HCT116 (cell line): Measurements from ENCODE around the gene TMEM98. TPM values are rescaled to one million over a fixed set of nuclear protein-coding genes. Genes with fewer than 3 reads are reported as not detected.
"Not testable (repeated sequence)": the region's sequence is repeated elsewhere in the genome, so short reads cannot be mapped to it uniquely, and the experiment has no call there.

Source experiments
- ATAC-seq: fragments of 200-7000 bp; cut with Tn5 transposase; 2 replicates; pipeline ENCODE4 v1.9.1; 2020; ENCODE audit warnings: mild to moderate bottlenecking, moderate library complexity
- BruUV-seq: library from RNA; stranded (reverse); fragments of 400-500 nt; replicated peaks from 2 replicates; lab custom pipeline; 2021; lab: Mats Ljungman, UMichigan
- CTCF ChIA-PET: fragments of 300-600 bp; sonication (Branson Sonifier 250); formaldehyde crosslinking; loops from one replicate; lab custom pipeline; 2021; ENCODE audit warnings: antibody characterized with exemption; lab: Charles Lee
- POLR2A ChIA-PET: fragments of 300-600, 350-600 bp; sonication (Branson Sonifier 250); formaldehyde crosslinking; loops from one replicate; lab custom pipeline; 2021; ENCODE audit warnings: antibody characterized with exemption; lab: Charles Lee
- RAD21 ChIA-PET, 2 experiments: fragments of 300-600 bp; sonication (Branson Sonifier 250); formaldehyde crosslinking; loops; one replicate each; lab custom pipeline; 2023; ENCODE audit warnings: low total read pairs in 2 of 2; ENCODE audit not compliant: uncharacterized antibody in 2 of 2, unreplicated experiment in 2 of 2, low non-redundant PET in 1 of 2; lab: Charles Lee
- DNase-seq: peaks from one replicate; pipeline ENCODE4 v3.0.0-alpha.2; 2010; ENCODE audit warnings: low read depth, low spot score
- H2AFZ ChIP-seq: fragments of 200-600 bp; shearing (Covaris generic), sonication (generic); 2 replicates; pipeline ENCODE4 v1.6.1; 2017; ENCODE audit warnings: low read depth, mixed run types, mixed read lengths, antibody characterized with exemption, low read length; ENCODE audit not compliant: poor library complexity, severe bottlenecking
- H3K27ac ChIP-seq: 2 replicates; pipeline ENCODE4 v1.5.1; 2012; ENCODE audit warnings: low read depth, low read length
- H3K27me3 ChIP-seq: fragments of 200-600 bp; sonication (generic); 2 replicates; pipeline ENCODE4 v1.6.1; 2016; ENCODE audit warnings: mixed run types, low read length, mixed read lengths; ENCODE audit not compliant: insufficient read depth
- H3K36me3 ChIP-seq, 2 experiments: fragments of 200-500 bp in 1 of 2; fragments of 200-600 bp in 1 of 2; sonication (Bioruptor generic) in 1 of 2; sonication (generic) in 1 of 2; 2 replicates each; pipeline versions ENCODE4 v1.5.1 to v1.6.1; 2014 to 2016; ENCODE audit warnings: low read length in 2 of 2, inconsistent platforms in 1 of 2, mixed read lengths in 1 of 2, mixed run types in 1 of 2; ENCODE audit not compliant: insufficient read depth in 2 of 2, control insufficient read depth in 1 of 2
- H3K4me1 ChIP-seq, 2 experiments: fragments of 200-600 bp in 1 of 2; sonication (generic) in 1 of 2; 2 replicates each; pipeline versions ENCODE4 v1.5.1 to v1.6.1; 2012 to 2017; ENCODE audit warnings: low read length in 2 of 2, inconsistent platforms in 1 of 2, mild to moderate bottlenecking in 1 of 2, mixed read lengths in 1 of 2, mixed run types in 1 of 2, moderate library complexity in 1 of 2; ENCODE audit not compliant: insufficient read depth in 2 of 2, control insufficient read depth in 1 of 2
- H3K4me2 ChIP-seq: fragments of 200-600 bp; sonication (generic); 2 replicates; pipeline ENCODE4 v1.6.1; 2017; ENCODE audit warnings: mixed run types, low read length, mixed read lengths
- H3K4me3 ChIP-seq, 2 experiments: fragments of 200-600 bp in 1 of 2; sonication (generic) in 1 of 2; replicated peaks in 1 of 2; 2 replicates each; pipeline ENCODE4 v1.5.1; 2011 to 2016; ENCODE audit warnings: low read length in 2 of 2, control low read depth in 1 of 2, low read depth in 1 of 2, mild to moderate bottlenecking in 1 of 2, mixed read lengths in 1 of 2, mixed run types in 1 of 2
- H3K79me2 ChIP-seq: fragments of 200-600 bp; sonication (generic); 2 replicates; pipeline ENCODE4 v1.6.1; 2017; ENCODE audit warnings: mild to moderate bottlenecking, mixed run types, low read length, moderate library complexity, mixed read lengths; ENCODE audit not compliant: insufficient read depth
- H3K9ac ChIP-seq: fragments of 200-600 bp; sonication (generic); 2 replicates; pipeline ENCODE4 v1.6.1; 2016; ENCODE audit warnings: low read length, mixed read lengths
- H3K9me2 ChIP-seq: fragments of 200-600 bp; sonication (generic), shearing (Covaris generic); 2 replicates; pipeline ENCODE4 v1.6.1; 2017; ENCODE audit warnings: mixed run types, mild to moderate bottlenecking, moderate library complexity; ENCODE audit not compliant: insufficient read depth
- H3K9me3 ChIP-seq, 2 experiments: fragments of 200-500 bp in 1 of 2; fragments of 200-600 bp in 1 of 2; sonication (Bioruptor generic) in 1 of 2; sonication (generic) in 1 of 2; 2 replicates each; pipeline ENCODE4 v1.6.1; 2014 to 2017; ENCODE audit warnings: low read length in 2 of 2, mixed read lengths in 2 of 2, inconsistent platforms in 1 of 2, low read depth in 1 of 2, mild to moderate bottlenecking in 1 of 2, mixed run types in 1 of 2, moderate library complexity in 1 of 2; ENCODE audit not compliant: control insufficient read depth in 1 of 2, insufficient read depth in 1 of 2
- H4K20me1 ChIP-seq: fragments of 200-600 bp; sonication (generic), shearing (Covaris generic); 2 replicates; pipeline ENCODE4 v1.6.1; 2017; ENCODE audit warnings: mixed run types, mild to moderate bottlenecking, moderate library complexity; ENCODE audit not compliant: insufficient read depth
- ELF1 ChIP-seq: IDR thresholded peaks from 2 replicates; pipeline ENCODE4 v1.6.1; 2012; ENCODE audit warnings: low read depth, borderline replicate concordance
- JUND ChIP-seq: IDR thresholded peaks from 2 replicates; pipeline ENCODE4 v1.6.1; 2012
- intact Hi-C: fragments of 100-400 bp; cut with micrococcal nuclease; formaldehyde crosslinking; loops from 2 replicates; pipeline ENCODE4 v1.10.0; 2022
- total RNA-seq: library from RNA; stranded (reverse); gene quantifications from one replicate; pipeline ENCODE4 v1.2.1, GENCODE V29; 2021; ENCODE audit not compliant: unreplicated experiment
- TF ChIP-seq, protein P1 (sequence below): IDR thresholded peaks from 2 replicates; pipeline ENCODE4 v1.6.1; 2011; ENCODE audit warnings: mild to moderate bottlenecking, low read length, moderate library complexity; ENCODE audit not compliant: insufficient replicate concordance; ENCODE audit errors: extremely low read depth

Gene TMEM98
- total RNA-seq, 1 experiment from 2014 or later = 29.3 TPM

DNA sequence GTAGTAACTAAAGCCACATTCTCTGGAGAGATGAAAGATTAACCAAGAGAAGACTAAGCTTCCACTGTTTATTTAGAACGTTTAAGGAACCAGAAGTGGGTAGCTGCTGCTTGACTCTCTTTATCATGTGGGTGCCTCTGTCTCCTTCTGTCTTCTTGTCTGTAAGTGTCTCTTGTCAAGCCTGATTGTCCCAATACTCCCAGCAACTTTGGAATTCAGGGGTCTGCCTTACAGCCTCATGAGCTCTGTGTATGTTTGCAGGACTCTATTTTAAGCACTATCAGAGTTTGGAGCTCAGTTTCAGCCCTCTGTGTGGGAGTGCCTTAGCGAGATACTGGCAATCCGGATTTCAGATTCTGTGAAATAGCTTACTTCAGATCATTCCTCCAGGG lies 34.4 kb downstream of the TMEM98 start:
- Histone ChIP-seq H3K27ac (no peak overlapping the region), H3K4me1 (no peaks in the 10 kb centered on the region), H3K9ac (no peak overlapping the region), H3K36me3 (no peaks in the 10 kb centered on the region), H3K9me3 (no peaks in the 10 kb centered on the region), H3K4me2 (no peak overlapping the region), H3K9me2 (no peaks in the 10 kb centered on the region), H2AFZ (no peak overlapping the region), H3K27me3 (peaks cover 32% of the 10 kb centered on the region), H4K20me1 (no peaks in the 10 kb centered on the region), H3K4me3 (no peak overlapping the region), H3K79me2 (no peaks in the 10 kb centered on the region)
- TF ChIP-seq ELF1 = no peak
- TF ChIP-seq, protein P1, sequence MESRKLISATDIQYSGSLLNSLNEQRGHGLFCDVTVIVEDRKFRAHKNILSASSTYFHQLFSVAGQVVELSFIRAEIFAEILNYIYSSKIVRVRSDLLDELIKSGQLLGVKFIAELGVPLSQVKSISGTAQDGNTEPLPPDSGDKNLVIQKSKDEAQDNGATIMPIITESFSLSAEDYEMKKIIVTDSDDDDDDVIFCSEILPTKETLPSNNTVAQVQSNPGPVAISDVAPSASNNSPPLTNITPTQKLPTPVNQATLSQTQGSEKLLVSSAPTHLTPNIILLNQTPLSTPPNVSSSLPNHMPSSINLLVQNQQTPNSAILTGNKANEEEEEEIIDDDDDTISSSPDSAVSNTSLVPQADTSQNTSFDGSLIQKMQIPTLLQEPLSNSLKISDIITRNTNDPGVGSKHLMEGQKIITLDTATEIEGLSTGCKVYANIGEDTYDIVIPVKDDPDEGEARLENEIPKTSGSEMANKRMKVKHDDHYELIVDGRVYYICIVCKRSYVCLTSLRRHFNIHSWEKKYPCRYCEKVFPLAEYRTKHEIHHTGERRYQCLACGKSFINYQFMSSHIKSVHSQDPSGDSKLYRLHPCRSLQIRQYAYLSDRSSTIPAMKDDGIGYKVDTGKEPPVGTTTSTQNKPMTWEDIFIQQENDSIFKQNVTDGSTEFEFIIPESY = no peak
- intact Hi-C loops = no loop called here
- ATAC-seq = no peak
- BruUV-seq = no TSS peak
- no peak for DNase-seq
- CTCF ChIA-PET = no interaction called here
- POLR2A ChIA-PET = no interaction called here
- RAD21 ChIA-PET = no interaction called here

DNA sequence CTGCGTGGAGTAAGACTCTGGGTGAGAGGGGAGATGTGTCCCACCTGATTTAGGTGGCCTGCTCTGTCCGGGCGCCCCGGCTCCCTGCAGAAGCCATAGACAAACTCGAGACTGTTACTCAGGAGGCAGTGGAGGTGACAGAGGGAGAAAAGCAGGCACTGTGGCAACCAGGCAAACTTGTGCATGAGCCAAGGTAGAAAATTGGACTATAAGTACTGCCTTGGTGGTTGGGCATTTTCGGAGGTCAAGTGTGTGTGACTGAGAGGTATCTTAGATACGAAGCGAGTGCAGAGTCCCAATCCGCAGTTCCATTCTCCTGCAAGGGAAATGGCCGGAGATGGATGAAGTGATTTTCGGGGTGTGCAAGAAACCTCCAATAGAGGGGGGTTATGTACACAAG lies 36.6 kb downstream of the TMEM98 start:
- H3K9me3 ChIP-seq = no peaks in the 10 kb centered on the region
- no peaks in the 10 kb centered on the region for H3K36me3 ChIP-seq
- no TSS peak for BruUV-seq
- POLR2A ChIA-PET = no interaction called here
- H2AFZ ChIP-seq = no peak overlapping the region
- intact Hi-C loops = no loop called here
- DNase-seq (no peak), ATAC-seq (no peak)
- CTCF ChIA-PET = no interaction called here
- H4K20me1 ChIP-seq = no peaks in the 10 kb centered on the region
- no peak overlapping the region for H3K4me3 ChIP-seq
- H3K9me2 ChIP-seq = no peaks in the 10 kb centered on the region
- RAD21 ChIA-PET = no interaction called here
- H3K4me2 ChIP-seq = no peak overlapping the region
- no peak overlapping the region for H3K27ac ChIP-seq
- peaks cover 32% of the 10 kb centered on the region for H3K27me3 ChIP-seq
- H3K9ac ChIP-seq = no peak overlapping the region
- TF ChIP-seq JUND = no peak
- no peaks in the 10 kb centered on the region for H3K4me1 ChIP-seq
- H3K79me2 ChIP-seq = no peaks in the 10 kb centered on the region

DNA sequence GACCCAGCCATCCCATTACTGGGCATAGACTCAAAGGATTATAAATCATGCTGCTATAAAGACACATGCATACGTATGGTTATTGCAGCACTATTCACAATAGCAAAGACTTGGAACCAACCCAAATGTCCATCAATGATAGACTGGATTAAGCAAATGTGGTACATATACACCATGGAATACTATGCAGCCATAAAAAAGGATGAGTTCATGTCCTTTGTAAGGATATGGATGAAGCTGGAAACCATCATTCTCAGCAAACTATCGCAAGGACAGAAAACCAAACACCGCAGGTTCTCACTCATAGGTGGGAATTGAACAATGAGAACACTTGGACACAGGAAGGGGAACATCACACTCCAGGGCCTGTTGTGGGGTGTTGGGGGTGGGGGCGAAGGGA lies 41.3 kb downstream of the TMEM98 start:
- H3K36me3 ChIP-seq, RAD21 ChIA-PET, CTCF ChIA-PET, H3K4me3 ChIP-seq, H4K20me1 ChIP-seq, H3K27ac ChIP-seq, H3K9me3 ChIP-seq, intact Hi-C loops, H2AFZ ChIP-seq, POLR2A ChIA-PET, H3K9ac ChIP-seq, H3K79me2 ChIP-seq, ATAC-seq, H3K4me1 ChIP-seq, H3K4me2 ChIP-seq, DNase-seq, H3K27me3 ChIP-seq, H3K9me2 ChIP-seq, BruUV-seq: not testable (repeated sequence)
